DMS153 treated with DMSO at 0.1 percent for 48 hours (cell line): Measurements from ENCODE around the gene OSBPL5.

Source experiments
- DNase-seq: peaks from one replicate; lab custom pipeline; 2025; ENCODE audit not compliant: unreplicated experiment; lab: John Stamatoyannopoulos, UW

The OSBPL5 gene

GRCh38 chr11:3150726-3151125 lies 14.4 kb downstream of the OSBPL5 start:
- DNase-seq = no peak

DNA sequence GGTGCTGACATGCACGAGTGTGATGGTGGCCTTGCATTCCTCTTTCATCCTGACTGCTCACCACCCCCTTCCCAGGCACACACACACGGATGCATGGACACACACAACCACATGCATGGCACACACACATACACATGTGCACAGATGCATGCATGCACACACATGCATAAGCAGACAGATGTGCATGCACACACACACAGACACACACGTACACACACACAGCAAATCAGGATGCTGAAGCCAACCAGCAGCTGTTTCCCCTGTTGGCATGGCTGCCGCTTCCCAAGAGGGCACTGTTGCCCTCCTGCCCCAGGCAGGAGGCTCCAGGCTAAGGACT lies 15.3 kb downstream of the OSBPL5 start:
- no peak for DNase-seq

GRCh38 chr11:3148990-3149851 lies 15.9 kb downstream of the OSBPL5 start:
- DNase-seq = no peak

DNA sequence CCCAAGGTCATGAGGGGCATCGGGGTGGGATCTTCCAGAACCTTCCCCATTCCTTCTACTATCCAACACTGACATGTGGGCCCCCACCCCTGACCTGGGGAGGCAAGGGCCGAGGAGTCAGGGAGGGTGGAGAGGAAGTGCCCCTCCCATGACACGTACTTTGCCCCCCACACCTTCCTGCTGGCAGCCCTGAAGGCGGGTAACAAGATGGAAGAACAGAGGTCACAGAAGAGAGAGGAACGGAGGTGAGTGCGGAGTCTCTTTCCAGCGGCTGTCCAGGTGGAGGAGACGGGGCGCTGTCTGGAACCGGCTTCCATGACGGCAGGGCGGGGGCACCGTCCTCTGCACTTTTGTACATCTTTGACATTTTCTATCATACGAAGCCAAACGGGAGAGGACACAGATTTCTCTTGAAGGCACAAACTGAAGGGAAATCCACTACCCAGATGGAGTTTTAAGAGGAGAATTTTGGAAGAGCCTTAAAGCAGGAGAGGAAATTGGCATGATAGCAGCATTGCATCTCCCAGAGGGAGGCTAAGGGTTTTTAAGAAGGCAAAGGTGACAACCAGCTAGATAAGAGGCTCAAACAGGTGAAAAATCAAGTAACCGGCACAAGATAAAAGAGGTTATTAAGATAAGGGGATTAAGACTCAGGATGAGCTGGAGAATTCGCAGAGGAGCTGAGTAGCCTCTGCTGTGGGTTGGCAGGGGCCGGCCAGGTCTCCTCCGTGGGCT lies 16.7 kb downstream of the OSBPL5 start:
- DNase-seq = no peak

GRCh38 chr11:3147626-3148025 lies 17.5 kb downstream of the OSBPL5 start:
- DNase-seq = no peak

DNA sequence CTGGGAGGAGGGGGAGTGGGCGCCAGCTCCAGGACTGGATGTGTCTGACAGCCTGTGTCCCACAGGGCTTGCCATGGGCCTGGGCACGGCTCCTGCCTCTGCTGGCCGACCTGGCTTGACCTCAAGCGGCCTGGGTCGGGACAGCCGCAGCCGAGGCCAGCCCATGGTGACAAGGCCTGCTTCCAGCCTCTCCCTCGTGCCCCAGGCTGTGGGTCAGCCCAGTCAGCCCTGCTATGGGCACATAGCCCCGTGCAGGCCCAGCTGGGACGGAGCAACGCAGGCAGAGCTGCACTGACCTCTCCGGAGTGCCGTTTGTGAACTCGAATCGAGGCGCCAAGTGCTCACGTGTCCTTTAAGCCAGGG lies 17.9 kb downstream of the OSBPL5 start:
- no peak for DNase-seq

DNA sequence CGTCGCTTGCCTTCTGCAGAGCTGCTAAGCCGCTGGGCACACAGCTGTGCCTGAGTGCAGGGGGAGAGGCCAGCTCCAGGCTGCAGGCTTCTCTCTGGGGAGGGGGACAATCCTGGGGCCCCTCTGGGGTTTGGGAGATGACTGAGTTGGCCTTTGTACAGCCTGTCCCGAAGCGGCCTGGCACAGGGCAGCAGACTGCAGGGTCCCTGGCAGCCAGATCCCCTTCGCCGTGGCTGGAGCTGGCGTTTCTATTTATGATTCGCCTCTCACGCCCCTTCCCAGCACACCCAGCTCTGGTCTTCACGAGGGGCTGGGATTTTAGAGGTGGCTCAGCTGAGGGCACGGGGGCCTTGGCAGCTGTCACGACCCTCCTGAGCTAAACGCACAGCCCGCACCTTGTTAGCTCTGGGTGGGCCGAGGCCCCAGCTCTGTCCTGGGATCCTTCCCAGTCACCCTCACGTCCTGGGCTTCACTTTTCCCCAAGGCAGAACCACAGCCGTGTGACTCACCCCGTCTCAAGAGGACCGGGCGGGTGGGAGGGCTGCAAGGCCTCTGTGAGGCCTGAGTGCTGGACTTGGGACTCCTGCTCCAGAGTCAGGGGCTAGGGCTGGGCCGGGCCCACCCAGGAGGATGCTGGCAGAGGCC lies 18.4 kb downstream of the OSBPL5 start:
- no peak for DNase-seq

DNA sequence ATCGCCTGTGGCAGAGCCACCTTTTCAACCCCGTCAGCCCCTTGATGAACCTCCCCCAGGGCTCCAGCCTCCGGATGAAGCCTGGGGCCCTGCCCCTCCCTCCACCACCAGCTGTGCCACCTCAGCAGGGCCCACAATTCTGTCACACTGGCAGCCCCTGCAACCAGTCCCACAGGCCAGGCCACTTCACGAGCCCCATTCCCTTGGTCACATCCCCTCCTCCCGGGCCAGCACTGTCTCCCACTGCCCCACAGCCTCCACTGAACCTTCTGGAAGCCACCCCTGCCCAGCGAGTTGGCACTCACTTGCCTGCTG lies 19.9 kb downstream of the OSBPL5 start:
- DNase-seq = no peak

DNA sequence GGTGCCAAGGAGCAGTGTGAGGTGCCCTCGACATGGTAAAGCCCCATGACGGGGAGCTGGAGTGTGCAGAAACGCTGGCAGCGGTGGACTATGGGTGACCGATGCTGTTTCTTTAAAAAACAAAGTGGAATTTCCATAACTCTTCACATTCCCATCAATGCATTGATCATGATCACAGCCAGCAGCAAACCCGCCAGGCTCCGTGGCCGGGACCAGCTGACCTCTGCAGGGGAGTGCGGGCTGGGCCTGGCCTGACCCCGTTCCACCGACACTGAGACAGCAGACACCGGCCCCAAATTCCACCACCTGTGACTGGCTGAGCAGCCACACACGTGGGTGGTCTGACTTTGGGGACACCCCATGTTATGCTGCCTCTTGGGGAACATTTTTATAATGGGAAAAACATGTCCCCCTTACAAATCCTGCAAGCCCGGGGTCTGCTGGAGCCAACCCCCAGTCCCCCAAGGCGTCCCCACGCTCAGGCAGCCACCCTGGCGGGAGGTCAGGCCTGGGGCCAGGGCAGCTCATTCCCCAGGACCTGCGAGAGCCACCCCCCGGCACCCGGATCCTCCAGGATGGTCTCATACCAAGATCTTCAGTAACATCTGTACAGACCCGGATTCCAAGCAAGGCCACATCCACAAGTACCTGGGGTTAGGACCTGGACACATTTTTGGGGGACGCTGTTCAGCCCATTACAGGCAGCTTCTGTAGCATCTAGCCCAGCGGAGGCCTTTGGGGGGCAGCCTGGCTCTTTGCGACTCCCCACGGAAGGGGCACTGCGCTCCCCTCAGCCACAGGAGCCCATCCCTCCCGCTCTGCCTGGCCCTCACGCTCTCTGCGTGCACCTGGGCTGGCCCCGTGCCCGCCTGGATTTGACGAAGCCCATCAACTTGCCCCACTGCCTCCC lies 20.6 kb downstream of the OSBPL5 start:
- DNase-seq = no peak

DNA sequence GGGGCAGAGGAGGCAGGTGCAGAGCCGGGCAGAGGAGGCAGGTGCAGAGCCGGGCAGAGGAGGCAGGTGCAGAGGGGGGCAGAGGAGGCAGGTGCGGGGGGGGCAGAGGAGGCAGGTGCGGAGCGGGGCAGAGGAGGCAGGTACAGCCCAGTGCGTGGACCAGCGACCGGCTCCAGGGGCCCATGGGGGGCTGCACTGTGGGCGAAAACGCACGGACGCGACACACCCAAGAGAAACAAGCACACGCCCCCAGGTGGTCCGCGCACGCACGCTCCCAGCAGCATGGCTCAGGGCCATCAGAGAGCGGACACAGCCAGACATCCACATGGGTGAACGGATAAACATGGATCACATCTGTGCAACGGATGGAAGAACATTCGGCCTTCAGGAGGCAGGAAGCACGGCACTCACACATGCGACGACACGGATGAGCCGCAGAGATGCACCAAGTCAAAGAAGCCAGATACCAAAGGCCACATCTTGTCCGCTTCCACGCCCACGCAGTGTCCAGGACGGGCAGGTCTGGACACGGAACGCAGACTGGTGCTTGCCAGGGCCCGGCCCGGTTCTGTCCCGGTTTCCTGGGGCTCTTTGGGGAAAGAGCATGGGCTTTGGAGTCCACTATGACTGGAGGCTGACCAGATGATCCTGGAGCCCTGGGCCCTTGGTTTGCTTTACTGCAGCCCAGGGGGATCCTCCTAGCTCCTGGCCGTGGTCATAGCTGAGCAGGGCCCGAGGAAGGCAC lies 21.8 kb downstream of the OSBPL5 start:
- DNase-seq = no peak

DNA sequence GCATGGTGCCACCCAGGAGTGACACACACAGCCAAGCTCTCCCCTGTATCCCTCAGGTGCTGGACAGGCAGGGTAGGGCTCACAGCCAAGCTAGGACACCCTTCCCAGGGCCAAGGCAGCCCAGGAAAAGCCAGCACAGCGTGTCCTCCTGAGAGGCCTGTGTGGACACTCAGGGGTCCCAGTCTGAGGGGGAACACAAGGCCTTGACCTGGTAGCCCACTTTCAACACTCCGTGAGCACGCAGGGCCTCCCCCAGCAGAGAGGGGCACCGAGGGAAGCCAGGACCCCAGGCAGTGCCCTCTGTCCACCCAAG lies 24.9 kb downstream of the OSBPL5 start:
- DNase-seq = no peak

GRCh38 chr11:3139481-3140290 lies 25.4 kb downstream of the OSBPL5 start:
- DNase-seq = no peak

GRCh38 chr11:3139086-3139440 lies 26.0 kb downstream of the OSBPL5 start:
- DNase-seq = no peak

DNA sequence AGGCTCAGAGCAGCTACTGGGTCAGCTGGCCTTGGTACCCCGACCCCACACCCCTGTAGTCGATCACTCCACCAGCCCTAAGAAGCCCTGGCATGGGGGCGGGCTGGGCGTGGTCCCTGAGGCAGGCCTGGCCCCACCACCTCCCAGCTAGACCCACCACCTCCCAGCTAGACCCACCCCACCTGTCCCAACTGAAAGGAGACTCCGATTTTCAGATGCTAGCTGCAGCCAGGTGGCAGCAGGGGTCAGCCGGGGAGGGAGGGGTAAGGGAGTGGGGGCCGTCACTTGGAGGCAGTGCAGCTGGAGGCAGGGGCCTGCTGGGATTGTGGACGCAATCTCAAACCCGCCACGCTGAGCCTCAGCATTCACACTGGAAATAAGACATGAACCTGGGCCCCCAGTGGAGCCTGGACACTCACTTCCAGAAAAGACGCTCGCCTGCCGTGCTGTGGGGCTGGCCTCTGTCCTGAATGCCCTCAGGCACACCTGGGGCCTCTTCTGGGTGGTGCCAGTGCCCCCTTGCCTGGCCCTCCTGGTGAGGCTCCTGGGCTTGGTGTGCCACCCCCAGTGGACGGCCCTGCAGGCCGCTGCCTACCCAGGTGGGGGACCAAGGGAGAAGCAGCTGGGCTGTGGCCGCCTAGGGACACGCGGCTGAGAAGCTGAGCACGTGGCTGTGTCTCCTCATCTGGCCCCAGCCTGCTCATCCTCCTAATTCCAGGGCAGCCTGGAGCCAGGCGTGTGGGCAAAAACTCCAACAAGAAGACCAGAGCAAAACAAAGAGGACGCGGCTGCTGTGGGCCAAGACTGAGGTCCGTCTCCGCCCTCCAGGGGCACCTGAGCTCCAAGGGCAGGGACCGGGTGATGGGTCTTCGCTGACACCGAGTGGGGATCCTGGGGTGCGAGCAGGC lies 26.7 kb downstream of the OSBPL5 start:
- no peak for DNase-seq

- DNase-seq = no peak
Observed at GRCh38 chr11:3137486-3138177, 27.5 kb downstream of the OSBPL5 start.

- no peak for DNase-seq
Observed at GRCh38 chr11:3136546-3137455, 28.3 kb downstream of the OSBPL5 start.
